Kidney (tissue), 14 donors: ENCODE data around the gene MTMR4. TPM values are rescaled to one million over a fixed set of nuclear protein-coding genes. Genes with fewer than 3 reads are reported as not detected.
"Not testable (repeated sequence)": the region's sequence is repeated elsewhere in the genome, so short reads cannot be mapped to it uniquely, and the experiment has no call there.

Experiments used
- DNase-seq, 5 donors: peaks; one replicate each; pipeline ENCODE4 v3.0.0-alpha.2; 2013 to 2020
- FAIRE-seq: peaks from 2 replicates; lab custom pipeline; 2012; peaks lifted over from hg19 to GRCh38; lab: Jason Lieb, UNC
- H3K27ac ChIP-seq, 2 donors: one replicate each; pipeline ENCODE4 v1.7.0; 2013; ENCODE audit warnings: low read depth in 2 of 2, low read length in 2 of 2, inconsistent platforms in 1 of 2
- H3K27me3 ChIP-seq: one replicate; pipeline ENCODE4 v1.7.1; 2013; ENCODE audit warnings: low read length, inconsistent platforms; ENCODE audit not compliant: control insufficient read depth, insufficient read depth
- H3K36me3 ChIP-seq, 3 donors: one replicate each; pipeline versions ENCODE4 v1.7.0 to v1.7.1; 2013; ENCODE audit warnings: low read length in 3 of 3, control low read depth in 1 of 3, inconsistent platforms in 1 of 3; ENCODE audit not compliant: insufficient read depth in 3 of 3, control insufficient read depth in 2 of 3
- H3K4me1 ChIP-seq, 3 donors: one replicate each; pipeline versions ENCODE4 v1.7.0 to v1.7.1; 2013; ENCODE audit warnings: low read length in 3 of 3, inconsistent platforms in 1 of 3, low read depth in 1 of 3; ENCODE audit not compliant: control insufficient read depth in 2 of 3, insufficient read depth in 2 of 3
- H3K4me3 ChIP-seq, 3 donors: one replicate each; pipeline versions ENCODE4 v1.7.0 to v1.8.1; 2013; ENCODE audit warnings: low read length in 3 of 3, control low read depth in 1 of 3, inconsistent platforms in 1 of 3
- H3K9ac ChIP-seq, 3 donors: one replicate each; pipeline versions ENCODE4 v1.7.0 to v1.7.1; 2013; ENCODE audit warnings: low read length in 3 of 3, control low read depth in 1 of 3, inconsistent platforms in 1 of 3
- H3K9me3 ChIP-seq, 3 donors: one replicate each; pipeline versions ENCODE4 v1.7.0 to v1.7.1; 2013; ENCODE audit warnings: low read length in 3 of 3, control low read depth in 1 of 3, inconsistent platforms in 1 of 3; ENCODE audit not compliant: control insufficient read depth in 2 of 3, insufficient read depth in 1 of 3
- CTCF ChIP-seq: IDR thresholded peaks from 3 replicates; pipeline ENCODE4 v1.5.1; 2012; ENCODE audit warnings: mild to moderate bottlenecking, moderate library complexity, borderline replicate concordance; ENCODE audit not compliant: insufficient read depth; ENCODE audit errors: extremely low read depth
- intact Hi-C: fragments of 100-400 bp; cut with DNase I; formaldehyde crosslinking; loops from one replicate; pipeline ENCODE4 v1.11.1; 2022
- polyA plus RNA-seq: library from polyadenylated mRNA; stranded (reverse); fragments of 350-450 nt; fragmentation: Illumina TruSeq; extraction: RNeasy Lipid Tissue Mini Kit (QIAGEN cat#74804); gene quantifications from one replicate; pipeline ENCODE4 v1.2.3, GENCODE V29; 2014; ENCODE audit warnings: low read depth, low replicate concordance; ENCODE audit not compliant: insufficient read depth
- total RNA-seq: library from RNA; stranded (reverse); fragmentation: NEBNext Ultra II Directional; extraction: Animal tissue kit (Norgen Biotek cat#: 25700); gene quantifications from one replicate; pipeline ENCODE4 v1.2.1, GENCODE V29; 2021
- donor health status: control.
- donor health status: control.
- donor health status: control.
- donor health status: control.
- donor health status: control.
- donor health status: DM: yes; HTN: yes; CAD: no.
- donor health status: Normal renal cell carcinoma (clear cell type).

Gene MTMR4
- total and polyA plus RNA-seq, 2 donors from 2014 or later: 13.3 to 42.9 TPM

- intact Hi-C loops: no loop called here
- H3K27ac ChIP-seq: no peak overlapping the region
- no peak for FAIRE-seq
Measured at GRCh38 chr17:58556833-58557250, 42.4 kb upstream of the MTMR4 start.

GRCh38 chr17:58555109-58555508 lies 40.7 kb upstream of the MTMR4 start:
- not testable (repeated sequence) for H3K36me3 ChIP-seq, H3K4me3 ChIP-seq

More at GRCh38 chr17:58556833-58557250, 42.4 kb upstream of the MTMR4 start:
- no peaks in the 10 kb centered on the region for H3K9me3 ChIP-seq
- TF ChIP-seq CTCF: no peak
- H3K4me3 ChIP-seq: no peak overlapping the region
- no peak overlapping the region for H3K9ac ChIP-seq
- no peaks in the 10 kb centered on the region for H3K4me1 ChIP-seq
- no peaks in the 10 kb centered on the region for H3K27me3 ChIP-seq
- no peaks in the 10 kb centered on the region for H3K36me3 ChIP-seq
- no peak for DNase-seq

GRCh38 chr17:58541249-58541648 lies 26.8 kb upstream of the MTMR4 start:
- intact Hi-C loops: no loop called here
- Histone ChIP-seq H3K9me3 (no peaks in the 10 kb centered on the region), H3K4me1 (no peaks in the 10 kb centered on the region), H3K4me3 (no peak overlapping the region), H3K36me3 (no peaks in the 10 kb centered on the region), H3K9ac (no peak overlapping the region), H3K27me3 (no peaks in the 10 kb centered on the region), H3K27ac (no peak overlapping the region)
- DNase-seq: no peak
- no peak for TF ChIP-seq CTCF
- no peak for FAIRE-seq

More at GRCh38 chr17:58555109-58555508, 40.7 kb upstream of the MTMR4 start:
- DNase-seq, H3K4me1 ChIP-seq, FAIRE-seq, H3K27me3 ChIP-seq, H3K27ac ChIP-seq, H3K9me3 ChIP-seq, intact Hi-C loops, H3K9ac ChIP-seq: not testable (repeated sequence)

- no peak overlapping the region for H3K9ac ChIP-seq
- H3K27ac ChIP-seq: no peak overlapping the region
- no peaks in the 10 kb centered on the region for H3K27me3 ChIP-seq
- H3K4me3 ChIP-seq: no peak overlapping the region
- intact Hi-C loops: no loop called here
- DNase-seq: no peak
- FAIRE-seq: no peak
- H3K36me3 ChIP-seq: no peaks in the 10 kb centered on the region
- TF ChIP-seq CTCF: no peak
- H3K4me1 ChIP-seq: no peaks in the 10 kb centered on the region
- H3K9me3 ChIP-seq: no peaks in the 10 kb centered on the region
Measured at GRCh38 chr17:58539698-58540097, 25.3 kb upstream of the MTMR4 start.
